Thyroid gland (tissue), 4 donors: Measurements from ENCODE around the gene SBK3. TPM values are rescaled to one million over a fixed set of nuclear protein-coding genes. Genes with fewer than 3 reads are reported as not detected.

Experiments
- DNase-seq, 2 donors: peaks; one replicate each; pipeline ENCODE4 v3.0.0-alpha.2; 2019
- H3K27ac ChIP-seq, 3 donors: fragments of 200-600 bp; sonication (generic); 1 replicate in 2 of 3; 2 replicates in 1 of 3; pipeline ENCODE4 v1.5.1; 2016 to 2019; ENCODE audit warnings: mild to moderate bottlenecking in 1 of 3, moderate library complexity in 1 of 3
- H3K27me3 ChIP-seq: fragments of 200-600 bp; sonication (generic); one replicate; pipeline ENCODE4 v1.5.1; 2019
- H3K36me3 ChIP-seq, 2 donors: fragments of 200-600 bp; sonication (generic); one replicate each; pipeline ENCODE4 v1.5.1; 2016 to 2019
- H3K4me1 ChIP-seq, 2 donors: fragments of 200-600 bp; sonication (generic); one replicate each; pipeline ENCODE4 v1.5.1; 2017 to 2019
- H3K4me3 ChIP-seq, 3 donors: fragments of 200-600 bp; sonication (generic); replicated peaks in 1 of 3; 1 replicate in 2 of 3; 2 replicates in 1 of 3; pipeline ENCODE4 v1.5.1; 2016; ENCODE audit warnings: mild to moderate bottlenecking in 1 of 3
- H3K9me3 ChIP-seq: fragments of 200-600 bp; sonication (generic); one replicate; pipeline ENCODE4 v1.5.1; 2017
- POLR2A ChIP-seq, 2 donors: fragments of 450-650 bp; IDR thresholded peaks; one replicate each; pipeline ENCODE4 v1.6.1; 2017; ENCODE audit warnings: antibody characterized with exemption in 2 of 2, mild to moderate bottlenecking in 2 of 2, moderate library complexity in 1 of 2
- WGBS, 2 donors: methylation state at CpG; one replicate each; pipeline ENCODE4 v1.1.5; 2017; 5-methylcytosine and 5-hydroxymethylcytosine counted together
- intact Hi-C: fragments of 100-400 bp; cut with DNase I; formaldehyde crosslinking; loops from one replicate; pipeline ENCODE4 v1.15.1; 2023
- total RNA-seq, 4 donors: library from RNA; depleted of rRNA; stranded (reverse); fragments of >200 nt; gene quantifications; one replicate each; pipeline ENCODE4 v1.2.3, GENCODE V29; 2016
- TF ChIP-seq, protein P1 (sequence below), 6 experiments: fragments of 200-600 bp in 3 of 6; fragments of 450-650 bp in 3 of 6; sonication (generic) in 3 of 6; IDR thresholded peaks; one replicate each; pipeline ENCODE4 v1.5.1; 2016 to 2019; ENCODE audit warnings: antibody characterized with exemption in 6 of 6, mild to moderate bottlenecking in 2 of 6, inconsistent platforms in 1 of 6, moderate library complexity in 1 of 6

The SBK3 gene
- total RNA-seq, 4 donors from 2014 or later, result 0.94 to 14.8 TPM; not detected in 2

DNA sequence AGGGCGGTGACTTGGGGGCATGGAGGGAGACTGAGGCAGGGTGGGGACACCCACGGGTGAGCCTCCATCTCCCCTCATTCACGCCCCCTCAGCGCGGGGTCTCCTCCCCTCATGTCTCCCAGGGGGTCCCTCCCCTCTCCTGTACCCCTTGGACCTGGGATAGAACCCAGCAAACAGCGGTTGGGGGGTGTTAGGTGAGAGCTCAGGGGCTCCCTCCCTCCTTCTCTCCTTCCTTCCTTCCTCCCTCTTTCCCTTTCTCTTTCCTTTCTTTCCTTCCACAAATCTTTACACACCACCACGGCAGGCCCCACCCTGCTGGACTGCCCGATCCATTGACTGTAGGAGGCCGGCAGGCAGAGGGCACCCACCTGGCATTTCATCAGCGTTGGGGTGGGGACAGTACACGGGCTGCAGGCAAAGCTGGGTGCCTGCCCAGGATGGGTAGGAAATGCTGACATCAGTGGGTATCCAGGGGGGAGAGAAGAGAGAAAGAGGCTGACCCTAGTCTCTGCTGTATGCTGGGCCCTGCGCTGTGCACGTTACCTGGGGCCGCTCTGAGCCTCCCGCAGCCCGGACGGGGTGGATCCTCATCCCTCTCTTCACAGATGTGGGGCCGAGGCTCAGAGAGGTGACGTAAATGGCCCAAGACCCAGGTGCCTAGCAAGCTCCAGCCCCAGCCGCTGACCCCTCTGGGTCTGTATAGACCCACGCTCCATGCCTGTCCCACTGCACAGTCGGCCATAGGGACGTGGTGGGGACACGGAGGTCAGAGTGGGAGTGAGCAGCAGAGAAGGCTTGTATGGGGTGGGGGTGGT, 53.6 kb downstream of the SBK3 start:
- 67 to 82% methylated on average over 20 to 24 of the region's 24 CpGs for WGBS, 2 donors
- Histone ChIP-seq H3K4me1 (peaks cover 13% of the 10 kb centered on the region in 2 donors), H3K4me3 (no peak overlapping the region), H3K27me3 (no peaks in the 10 kb centered on the region), H3K27ac (peak overlapping the region in 1 of 3 donors; percentile 8), H3K36me3 (no peaks in the 10 kb centered on the region), H3K9me3 (no peaks in the 10 kb centered on the region)
- intact Hi-C loops, result no loop called here
- TF ChIP-seq POLR2A (IDR thresholded peaks at IDR 0.05), result no peak
- TF ChIP-seq, protein P1, sequence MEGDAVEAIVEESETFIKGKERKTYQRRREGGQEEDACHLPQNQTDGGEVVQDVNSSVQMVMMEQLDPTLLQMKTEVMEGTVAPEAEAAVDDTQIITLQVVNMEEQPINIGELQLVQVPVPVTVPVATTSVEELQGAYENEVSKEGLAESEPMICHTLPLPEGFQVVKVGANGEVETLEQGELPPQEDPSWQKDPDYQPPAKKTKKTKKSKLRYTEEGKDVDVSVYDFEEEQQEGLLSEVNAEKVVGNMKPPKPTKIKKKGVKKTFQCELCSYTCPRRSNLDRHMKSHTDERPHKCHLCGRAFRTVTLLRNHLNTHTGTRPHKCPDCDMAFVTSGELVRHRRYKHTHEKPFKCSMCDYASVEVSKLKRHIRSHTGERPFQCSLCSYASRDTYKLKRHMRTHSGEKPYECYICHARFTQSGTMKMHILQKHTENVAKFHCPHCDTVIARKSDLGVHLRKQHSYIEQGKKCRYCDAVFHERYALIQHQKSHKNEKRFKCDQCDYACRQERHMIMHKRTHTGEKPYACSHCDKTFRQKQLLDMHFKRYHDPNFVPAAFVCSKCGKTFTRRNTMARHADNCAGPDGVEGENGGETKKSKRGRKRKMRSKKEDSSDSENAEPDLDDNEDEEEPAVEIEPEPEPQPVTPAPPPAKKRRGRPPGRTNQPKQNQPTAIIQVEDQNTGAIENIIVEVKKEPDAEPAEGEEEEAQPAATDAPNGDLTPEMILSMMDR (IDR thresholded peaks at IDR 0.05), result no peak
- no peak for DNase-seq

Other genes with a start within 250 kb of the SBK3 start
- gene TMEM150B, start 220.2 kb downstream of the SBK3 start, total RNA-seq, result 1 to 10 TPM in 1 of 4 donors, not detected in 3; 1.3 TPM
- gene KMT5C, start 205.7 kb downstream of the SBK3 start, total RNA-seq, result 10 to 100 TPM in 3 of 4 donors, 1 to 10 TPM in 1; 7.5 to 22.0 (median 15.4) TPM
- gene COX6B2, start 190.8 kb downstream of the SBK3 start, total RNA-seq, result under 1 TPM in 1 of 4 donors, not detected in 3; 0.94 TPM
- gene GARIN5B, start 182.3 kb downstream of the SBK3 start, total RNA-seq, result not detected
- gene IL11, start 175.1 kb downstream of the SBK3 start, total RNA-seq, result not detected
- not detected for gene TMEM190, start 168.7 kb downstream of the SBK3 start, total RNA-seq
- 10 to 100 TPM in 3 of 4 donors, 1 to 10 TPM in 1; 6.3 to 73.5 (median 31.2) TPM for gene TMEM238, start 161.3 kb downstream of the SBK3 start, total RNA-seq
- 100 to 1,000 TPM; 156 to 404 (median 205) TPM for gene RPL28, start 159.6 kb downstream of the SBK3 start, total RNA-seq
- gene UBE2S, start 137.8 kb downstream of the SBK3 start, total RNA-seq, result 10 to 100 TPM in 2 of 4 donors, 1 to 10 TPM in 2; 5.7 to 13.3 (median 9.8) TPM
- not detected for gene SHISA7, start 102.2 kb downstream of the SBK3 start, total RNA-seq
- gene ISOC2, start 83.9 kb downstream of the SBK3 start, total RNA-seq, result 100 to 1,000 TPM in 2 of 4 donors, 10 to 100 TPM in 2; 52.1 to 178 (median 100) TPM
- not detected for gene C19orf85, start 80.8 kb downstream of the SBK3 start, total RNA-seq
- gene ZNF628, start 68.9 kb downstream of the SBK3 start, total RNA-seq, result 10 to 100 TPM in 2 of 4 donors, 1 to 10 TPM in 2; 2.1 to 12.0 (median 6.5) TPM
- gene NAT14, start 60.4 kb downstream of the SBK3 start, total RNA-seq, result 10 to 100 TPM in 2 of 4 donors, 1 to 10 TPM in 2; 5.1 to 28.3 (median 12.2) TPM
- gene SSC5D, start 57.1 kb downstream of the SBK3 start, total RNA-seq, result 1 to 10 TPM; 1.7 to 2.9 (median 2.2) TPM
- gene SBK2, start 8.4 kb downstream of the SBK3 start, total RNA-seq, result not detected
- 1 to 10 TPM; 4.0 to 7.5 (median 6.6) TPM for gene ZNF579, start 35.3 kb upstream of the SBK3 start, total RNA-seq
- gene FIZ1, start 54.0 kb upstream of the SBK3 start, total RNA-seq, result 10 to 100 TPM in 3 of 4 donors, 1 to 10 TPM in 1; 9.0 to 18.5 (median 14.0) TPM
- 10 to 100 TPM; 13.0 to 34.2 (median 28.9) TPM for gene ZNF524, start 54.7 kb upstream of the SBK3 start, total RNA-seq
- 10 to 100 TPM in 2 of 4 donors, 1 to 10 TPM in 2; 5.5 to 12.6 (median 9.1) TPM for gene ZNF865, start 60.1 kb upstream of the SBK3 start, total RNA-seq
- 10 to 100 TPM in 1 of 4 donors, 1 to 10 TPM in 3; 5.1 to 10.0 (median 8.7) TPM for gene ZNF784, start 79.0 kb upstream of the SBK3 start, total RNA-seq
- gene ZNF580, start 95.5 kb upstream of the SBK3 start, total RNA-seq, result 10 to 100 TPM; 29.9 to 61.1 (median 44.8) TPM
- gene ZNF581, start 98.1 kb upstream of the SBK3 start, total RNA-seq, result 10 to 100 TPM; 11.1 to 23.9 (median 15.8) TPM
- 10 to 100 TPM; 11.2 to 23.2 (median 20.7) TPM for gene CCDC106, start 102.7 kb upstream of the SBK3 start, total RNA-seq
- 100 to 1,000 TPM in 1 of 4 donors, 10 to 100 TPM in 3; 68.4 to 115 (median 85.7) TPM for gene U2AF2, start 109.5 kb upstream of the SBK3 start, total RNA-seq
- 100 to 1,000 TPM in 1 of 4 donors, 10 to 100 TPM in 3; 34.8 to 102 (median 72.2) TPM for gene EPN1, start 129.7 kb upstream of the SBK3 start, total RNA-seq
- gene NLRP9, start 192.9 kb upstream of the SBK3 start, total RNA-seq, result not detected
- not detected for gene RFPL4A, start 213.6 kb upstream of the SBK3 start, total RNA-seq
- under 1 TPM in 1 of 4 donors, not detected in 3; 0.33 TPM for gene RFPL4AL1, start 223.6 kb upstream of the SBK3 start, total RNA-seq